B cell (primary cell): ENCODE results near the gene TMOD2.

Experiments
- EZH2 ChIP-seq: IDR thresholded peaks from 2 replicates; pipeline ENCODE4 v1.6.1; 2012; ENCODE audit warnings: borderline replicate concordance, low read depth, mild to moderate bottlenecking, moderate library complexity, low read length; ENCODE audit not compliant: insufficient read depth, poor library complexity, severe bottlenecking
- TF ChIP-seq, protein P1 (sequence below): fragments of 200-600 bp; IDR thresholded peaks from one replicate; pipeline ENCODE4 v1.8.0; 2022; ENCODE audit warnings: antibody characterized with exemption, mild to moderate bottlenecking

GRCh38 chr15:51848811-51849210 is 97.4 kb downstream of the TMOD2 start:
- TF ChIP-seq, protein P1, sequence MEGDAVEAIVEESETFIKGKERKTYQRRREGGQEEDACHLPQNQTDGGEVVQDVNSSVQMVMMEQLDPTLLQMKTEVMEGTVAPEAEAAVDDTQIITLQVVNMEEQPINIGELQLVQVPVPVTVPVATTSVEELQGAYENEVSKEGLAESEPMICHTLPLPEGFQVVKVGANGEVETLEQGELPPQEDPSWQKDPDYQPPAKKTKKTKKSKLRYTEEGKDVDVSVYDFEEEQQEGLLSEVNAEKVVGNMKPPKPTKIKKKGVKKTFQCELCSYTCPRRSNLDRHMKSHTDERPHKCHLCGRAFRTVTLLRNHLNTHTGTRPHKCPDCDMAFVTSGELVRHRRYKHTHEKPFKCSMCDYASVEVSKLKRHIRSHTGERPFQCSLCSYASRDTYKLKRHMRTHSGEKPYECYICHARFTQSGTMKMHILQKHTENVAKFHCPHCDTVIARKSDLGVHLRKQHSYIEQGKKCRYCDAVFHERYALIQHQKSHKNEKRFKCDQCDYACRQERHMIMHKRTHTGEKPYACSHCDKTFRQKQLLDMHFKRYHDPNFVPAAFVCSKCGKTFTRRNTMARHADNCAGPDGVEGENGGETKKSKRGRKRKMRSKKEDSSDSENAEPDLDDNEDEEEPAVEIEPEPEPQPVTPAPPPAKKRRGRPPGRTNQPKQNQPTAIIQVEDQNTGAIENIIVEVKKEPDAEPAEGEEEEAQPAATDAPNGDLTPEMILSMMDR: no peak
- no peak for TF ChIP-seq EZH2
